Activated CD8-positive, alpha-beta memory T cell treated with anti-CD3 and anti-CD28 coated beads, Interleukin-2, amount 50 U/mL, for 4 hours (primary cell): Measurements from ENCODE around the gene ADAM19.
"Not testable (repeated sequence)": the region's sequence is repeated elsewhere in the genome, so short reads cannot be mapped to it uniquely, and the experiment has no call there.

ENCODE experiments used
- DNase-seq: peaks from one replicate; pipeline ENCODE4 v3.0.0-alpha.2; 2020

Gene ADAM19

DNA sequence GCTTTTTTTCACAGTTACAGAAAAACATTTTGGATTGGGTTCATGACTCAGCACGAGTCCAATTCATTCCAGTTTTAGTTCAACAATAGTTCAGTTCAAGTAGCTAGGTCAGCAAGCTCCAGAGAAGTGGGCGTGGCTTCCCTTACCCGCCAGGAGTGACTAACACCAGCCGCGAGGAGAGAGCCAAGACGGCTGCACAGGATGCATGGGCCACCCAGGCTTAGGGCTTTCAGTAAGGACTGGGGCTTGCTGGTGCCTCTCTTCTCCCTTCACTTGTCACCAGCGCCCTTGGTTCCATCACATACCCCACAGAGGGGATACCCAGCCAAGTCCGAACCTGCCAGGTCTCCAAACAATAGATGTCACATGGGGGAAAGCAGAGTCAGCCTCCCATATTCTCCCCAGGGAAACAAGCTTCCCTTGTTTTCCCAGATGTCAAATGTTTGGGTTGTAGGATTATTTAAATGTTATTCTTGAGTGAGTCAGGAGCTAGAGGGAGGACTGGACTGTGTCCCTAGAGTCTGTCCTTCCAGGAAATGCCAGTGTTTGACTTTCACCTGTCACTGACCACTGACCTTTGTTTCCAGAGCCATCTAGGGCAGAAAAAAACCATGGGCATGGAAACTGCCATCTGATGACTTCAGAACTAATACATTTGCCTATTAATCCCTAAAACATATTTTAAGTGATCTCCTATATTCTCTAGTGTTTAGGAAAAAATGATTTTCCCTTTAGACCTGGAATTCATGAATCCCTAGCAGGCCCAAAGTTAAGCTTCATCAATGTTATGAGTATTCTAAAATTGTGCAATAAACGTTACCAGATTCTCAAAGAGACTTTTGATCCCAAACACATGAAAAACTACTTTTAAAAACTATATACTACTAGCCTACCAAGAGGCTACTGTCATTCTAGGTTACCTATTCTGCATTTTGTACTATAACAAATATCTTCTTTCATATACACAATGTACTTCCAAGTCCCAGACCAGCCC is 63.6 kb downstream of the ADAM19 start:
- no peak for DNase-seq

DNA sequence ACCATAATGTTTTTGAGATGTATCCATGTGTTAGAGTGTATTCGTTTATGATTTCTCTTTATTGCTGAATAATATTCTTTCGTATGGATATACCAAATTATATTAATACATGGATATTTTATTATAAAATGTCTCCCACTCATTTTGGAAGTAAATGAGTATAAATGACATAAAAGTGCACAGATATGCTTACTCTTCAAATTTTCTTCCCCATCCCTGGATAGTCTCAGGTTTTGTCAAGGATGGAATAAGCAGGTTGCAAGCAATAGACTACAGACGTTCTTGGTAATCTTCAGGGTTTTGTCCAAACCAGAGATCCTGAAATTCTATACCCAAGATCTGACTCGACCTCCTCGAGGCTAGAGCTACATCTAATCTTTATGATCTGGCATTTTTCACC is 64.9 kb downstream of the ADAM19 start:
- DNase-seq: no peak

DNA sequence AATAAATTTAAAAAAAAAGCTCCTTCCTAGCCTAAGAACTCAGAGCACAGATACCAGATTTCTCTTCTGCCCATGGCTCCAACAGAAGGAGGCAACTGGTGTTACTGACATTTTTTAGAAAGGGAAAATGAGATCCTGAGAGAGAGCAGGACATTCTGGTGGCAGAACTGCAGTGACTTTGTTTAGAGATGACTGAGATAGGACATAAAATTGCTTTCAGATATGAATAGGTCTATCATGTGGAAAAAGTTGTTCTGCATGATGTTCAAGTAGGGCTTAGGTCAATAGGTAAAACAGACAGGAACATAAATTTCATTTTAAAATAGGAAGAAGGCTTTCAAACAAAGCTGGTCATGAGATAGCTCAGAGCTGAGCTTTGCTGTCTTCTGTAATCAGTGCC is 66.0 kb downstream of the ADAM19 start:
- no peak for DNase-seq

DNA sequence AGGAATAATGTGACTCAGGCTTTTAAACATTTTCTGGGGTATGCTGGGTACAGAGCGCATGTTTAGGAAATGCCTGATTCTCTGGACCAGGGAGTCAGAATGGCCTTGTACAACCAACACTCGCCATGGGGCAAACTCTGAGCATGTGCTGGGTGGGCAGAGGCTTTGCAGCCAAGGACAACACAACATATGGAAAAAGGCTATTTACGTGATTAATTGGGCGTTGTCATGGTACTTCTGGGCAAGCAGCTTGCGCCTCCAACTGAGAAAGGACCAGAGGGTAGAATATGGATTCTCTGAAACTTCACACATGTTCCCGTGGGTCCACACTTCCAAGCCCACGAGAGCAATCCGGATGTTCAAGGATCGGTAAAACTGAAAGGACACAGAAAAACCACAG is 66.5 kb downstream of the ADAM19 start:
- no peak for DNase-seq

DNA sequence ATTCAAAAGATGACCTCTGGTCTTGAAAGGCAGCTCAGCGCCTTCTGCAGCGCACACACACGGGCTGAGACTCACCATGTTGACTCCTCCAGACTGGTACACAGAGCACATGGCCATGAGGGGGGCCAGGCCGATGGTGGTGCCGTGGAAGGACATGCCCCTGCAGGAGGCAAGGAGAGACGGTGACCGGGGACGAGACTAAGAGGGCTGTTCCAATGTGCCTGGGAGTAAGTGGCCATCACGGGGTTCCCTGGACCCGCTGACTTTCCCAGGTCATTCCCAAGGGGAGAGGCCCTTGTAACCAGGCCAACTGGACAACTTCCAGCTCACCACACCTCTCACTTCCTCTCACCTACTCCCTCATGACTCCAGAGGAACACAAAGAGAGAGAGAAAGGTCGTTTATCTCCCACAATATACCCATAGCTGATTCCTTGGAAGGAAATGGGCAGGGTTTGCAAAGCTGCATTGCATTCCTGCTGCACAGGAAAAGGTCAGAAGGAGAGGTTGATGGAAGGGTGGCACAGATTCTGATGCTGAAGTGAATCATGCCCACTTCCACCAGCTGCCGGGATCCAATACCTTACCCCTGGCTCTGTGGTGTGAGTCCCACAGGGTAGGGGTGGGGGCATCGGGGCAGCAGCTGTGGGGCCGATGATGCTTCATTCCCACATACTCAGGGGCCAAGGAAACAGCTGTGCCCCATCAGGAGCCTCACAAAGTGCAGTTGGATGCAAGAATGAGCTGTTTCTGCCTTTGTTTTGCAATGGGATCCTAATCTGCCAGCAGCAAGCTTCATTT is 68.4 kb downstream of the ADAM19 start:
- DNase-seq: no peak

DNA sequence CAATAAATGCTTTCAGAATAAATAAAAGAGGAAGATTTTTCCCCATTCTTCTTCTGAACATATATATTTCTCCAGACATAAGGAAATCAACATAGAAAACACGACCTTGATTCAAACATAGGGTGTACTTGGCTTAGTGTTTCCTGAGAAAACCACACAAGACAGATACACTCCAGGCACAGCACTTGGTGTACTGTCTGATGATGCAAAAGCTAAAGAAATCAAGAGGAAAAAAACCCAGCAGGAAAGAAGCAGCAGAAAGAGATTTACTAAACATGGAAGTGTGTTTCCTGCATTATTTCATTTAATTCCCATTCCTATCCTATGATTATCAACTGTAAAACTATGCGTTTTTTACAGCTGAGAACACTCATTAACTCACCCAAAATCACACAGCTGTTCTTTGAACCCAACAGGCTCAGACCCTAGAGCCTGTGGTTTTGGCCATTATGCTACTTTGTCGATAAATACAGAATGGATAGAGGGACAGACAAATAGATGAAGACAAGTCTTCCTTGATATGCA is 69.4 kb downstream of the ADAM19 start:
- no peak for DNase-seq

DNA sequence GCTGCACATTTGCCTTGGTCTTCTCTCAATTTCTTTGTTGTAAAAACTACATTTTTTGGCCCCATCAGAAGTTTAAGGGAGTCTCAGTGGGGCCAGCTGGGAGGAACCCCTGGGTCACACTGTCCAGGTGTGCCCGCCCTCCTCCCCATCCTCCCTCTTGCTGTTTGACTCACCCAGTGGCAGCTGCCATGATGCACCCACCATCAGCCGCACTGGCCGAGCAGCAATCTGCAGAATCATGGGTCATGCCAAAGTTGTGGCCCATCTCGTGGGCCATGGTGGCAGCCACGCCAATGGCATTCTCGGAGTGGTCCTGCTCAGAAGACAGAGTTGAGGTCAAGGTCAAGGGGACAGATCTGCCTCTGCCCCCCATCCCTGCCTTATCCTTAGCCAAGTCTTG is 70.1 kb downstream of the ADAM19 start:
- DNase-seq: no peak

DNA sequence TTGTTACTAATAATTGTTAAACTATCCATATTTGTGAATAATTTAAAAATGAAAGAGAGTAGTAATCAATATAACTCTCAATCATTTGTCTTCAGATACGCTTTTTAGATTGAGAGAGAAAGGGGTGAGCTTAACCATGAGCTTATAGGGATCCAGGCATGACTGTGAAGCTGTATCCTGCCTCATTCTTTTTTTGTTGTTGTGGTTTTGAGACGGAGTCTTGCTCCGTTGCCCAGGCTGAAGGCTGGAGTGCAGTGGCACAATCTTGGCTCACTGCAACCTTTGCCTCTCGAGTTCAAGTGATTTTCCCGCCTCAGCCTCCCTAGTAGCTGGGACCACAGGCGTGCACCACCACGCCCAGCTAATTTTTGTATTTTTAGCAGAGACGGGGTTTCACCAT is 71.5 kb downstream of the ADAM19 start:
- DNase-seq: no peak

DNA sequence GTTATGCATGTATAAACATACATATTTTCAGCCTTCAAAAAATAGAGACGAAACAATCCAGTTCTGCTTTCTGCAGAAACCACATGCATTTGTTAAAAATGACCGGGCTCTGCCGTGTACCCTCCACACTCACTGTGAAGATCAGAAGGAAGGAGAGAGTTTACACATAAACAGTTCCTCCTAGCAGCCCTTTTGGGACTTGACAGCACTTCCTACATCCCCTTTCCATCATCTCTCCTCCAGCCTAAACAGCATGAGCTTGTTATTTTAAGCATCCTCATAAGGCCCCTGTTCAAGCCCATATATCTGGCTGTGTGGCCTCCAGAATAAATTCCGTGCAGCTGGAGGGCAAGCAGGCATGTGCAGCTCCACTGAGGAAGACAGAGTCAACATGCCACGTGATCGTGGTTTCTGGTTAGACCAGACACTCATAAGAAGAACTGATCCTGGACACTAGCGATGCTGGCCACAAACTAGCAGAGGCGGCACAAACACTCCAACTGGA is 73.4 kb downstream of the ADAM19 start:
- DNase-seq: no peak

DNA sequence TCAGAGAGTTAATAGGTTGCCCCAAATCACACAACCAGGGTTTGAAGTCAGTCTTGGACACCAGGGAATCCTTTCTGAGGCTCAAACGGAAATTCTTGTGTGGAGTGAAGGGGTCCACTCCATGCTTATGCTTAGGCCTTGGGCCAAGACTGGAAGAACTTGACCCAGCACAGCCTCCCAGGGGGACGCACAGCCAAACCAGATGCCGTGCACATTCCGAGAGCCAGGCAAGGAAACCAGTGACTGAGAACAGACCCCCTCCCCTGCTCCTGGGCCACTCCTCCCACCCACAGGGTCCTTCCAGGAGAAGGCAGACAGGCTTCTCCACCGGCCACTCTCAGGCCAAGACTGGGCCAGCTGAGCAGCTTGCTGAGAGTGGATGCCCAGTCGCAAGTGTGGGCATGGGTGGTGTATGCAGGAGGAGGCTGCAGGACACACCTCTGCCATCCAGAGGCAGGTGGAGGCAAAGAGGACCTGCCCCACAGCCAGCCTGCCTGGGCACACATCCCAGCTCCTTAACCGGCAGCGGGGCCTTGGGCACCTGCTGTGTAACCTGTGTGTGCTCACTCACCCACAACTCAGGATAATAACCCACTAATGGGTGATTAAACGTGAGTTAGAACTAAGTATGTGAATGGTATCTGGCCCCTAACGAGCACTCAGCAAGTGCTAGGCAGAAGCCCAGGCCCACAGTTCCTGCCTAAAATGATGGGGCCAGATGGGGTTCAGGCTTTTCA is 77.5 kb downstream of the ADAM19 start:
- no peak for DNase-seq

DNA sequence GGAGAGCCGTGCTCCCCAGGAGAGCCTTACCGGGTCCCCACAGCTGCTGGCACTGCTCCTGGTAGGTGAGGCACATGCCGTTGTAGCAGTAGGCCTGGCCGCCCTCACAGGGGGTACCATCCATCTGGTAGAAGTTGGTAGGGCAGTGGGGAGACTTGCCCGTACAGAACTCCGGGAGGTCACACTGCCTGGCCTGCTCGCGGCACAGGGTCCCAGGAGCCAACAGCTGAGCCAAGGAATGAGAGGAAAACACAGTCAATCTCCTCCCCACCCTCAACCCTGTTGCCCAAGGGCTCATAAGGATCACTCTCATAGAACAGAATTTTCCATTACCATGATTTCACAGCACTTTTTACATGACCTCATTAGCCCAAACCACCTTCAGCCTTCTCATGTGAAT is 78.7 kb downstream of the ADAM19 start:
- no peak for DNase-seq

DNA sequence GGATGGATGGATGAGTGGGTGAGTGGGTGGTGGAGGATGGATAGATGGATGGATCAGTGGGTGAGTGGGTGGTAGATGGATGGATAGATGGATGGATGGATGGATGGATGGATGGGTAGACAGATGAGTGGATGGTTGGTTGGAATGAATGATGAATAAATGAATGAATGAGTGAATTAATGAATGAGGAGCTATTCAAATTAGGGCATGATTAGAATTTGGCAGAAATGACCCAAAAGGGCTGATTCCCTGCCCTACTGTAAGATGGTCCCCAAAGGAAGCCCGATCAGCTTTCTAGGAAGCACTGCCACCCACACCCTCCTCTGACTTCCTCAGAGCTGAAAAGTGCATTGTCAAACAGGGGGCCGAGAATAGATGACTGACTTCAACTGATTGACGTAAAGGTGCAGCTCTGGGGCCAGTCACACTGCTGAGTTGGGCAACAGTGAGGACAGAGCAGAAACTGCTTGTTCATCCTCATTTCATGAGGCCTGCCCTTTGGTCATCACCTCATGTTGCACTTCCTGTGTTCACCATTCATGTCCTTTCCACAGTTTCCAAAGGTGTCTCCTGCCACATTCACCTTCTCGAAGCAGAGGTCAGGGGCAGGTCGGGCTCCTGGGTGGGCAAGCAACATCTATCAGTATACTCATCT is 81.3 kb downstream of the ADAM19 start:
- DNase-seq: no peak

DNA sequence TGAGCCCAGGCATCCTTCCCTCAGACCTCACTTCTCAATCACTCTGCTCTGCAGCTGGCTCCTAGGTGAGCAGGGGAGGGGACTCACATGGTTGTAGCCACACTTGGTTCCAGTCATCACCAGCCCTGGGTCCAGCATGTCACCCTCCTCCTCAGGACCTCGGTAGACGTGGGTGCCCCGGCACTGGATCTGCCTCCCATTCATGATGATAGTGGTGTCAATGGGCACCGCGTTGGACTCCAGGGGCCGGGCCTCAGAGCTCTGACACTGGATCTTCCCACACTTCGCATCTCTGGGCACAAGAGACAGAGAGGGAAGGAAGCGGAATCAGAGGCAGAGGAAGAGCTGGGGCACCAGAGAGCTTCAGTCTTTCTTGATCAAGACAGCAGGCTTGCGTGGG is 82.7 kb downstream of the ADAM19 start:
- DNase-seq: no peak

DNA sequence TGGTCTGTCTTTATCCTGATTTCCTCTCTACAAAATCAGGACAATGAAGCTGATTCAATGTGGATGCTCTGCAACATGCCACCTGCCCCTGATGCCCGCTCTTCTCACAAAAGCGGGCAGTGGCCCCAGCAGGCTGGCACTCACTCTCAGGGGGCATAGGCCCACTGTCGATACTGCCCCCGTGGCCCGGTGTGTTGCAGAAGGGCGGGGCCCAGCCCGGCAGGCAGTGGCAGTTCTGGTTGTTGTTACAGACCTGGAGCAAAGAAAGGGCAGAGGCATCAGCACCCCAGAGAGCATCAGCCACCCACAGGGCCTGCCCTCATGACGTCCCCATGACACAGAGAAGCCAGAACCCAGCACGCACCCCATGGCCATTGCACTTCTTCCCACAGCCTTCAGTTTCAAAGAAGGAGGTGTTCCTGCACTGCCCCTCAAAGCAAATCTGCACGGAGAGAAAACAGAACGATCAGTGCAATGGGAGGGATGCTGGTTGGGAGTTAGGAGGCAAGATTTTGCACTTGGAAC is 84.0 kb downstream of the ADAM19 start:
- no peak for DNase-seq

DNA sequence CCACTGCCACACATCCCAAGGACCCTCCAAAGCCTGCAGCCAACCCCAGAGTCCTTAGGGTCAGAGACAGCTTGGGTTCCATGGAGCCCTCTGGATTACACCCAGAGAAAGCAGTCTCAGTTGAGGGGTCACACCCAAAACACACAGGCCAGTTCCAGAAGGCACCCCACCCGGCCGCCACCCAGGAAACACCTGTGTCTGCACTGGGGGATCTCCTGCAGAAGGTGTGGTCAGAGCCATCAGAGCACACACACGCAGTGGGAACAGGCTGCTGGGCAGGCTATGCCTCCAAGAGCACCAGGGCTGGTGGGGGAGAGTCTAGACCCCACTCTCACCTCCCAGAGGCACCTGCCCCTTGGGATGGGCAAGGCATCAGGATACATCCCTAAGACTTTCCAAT is 88.2 kb downstream of the ADAM19 start:
- DNase-seq: no peak

DNA sequence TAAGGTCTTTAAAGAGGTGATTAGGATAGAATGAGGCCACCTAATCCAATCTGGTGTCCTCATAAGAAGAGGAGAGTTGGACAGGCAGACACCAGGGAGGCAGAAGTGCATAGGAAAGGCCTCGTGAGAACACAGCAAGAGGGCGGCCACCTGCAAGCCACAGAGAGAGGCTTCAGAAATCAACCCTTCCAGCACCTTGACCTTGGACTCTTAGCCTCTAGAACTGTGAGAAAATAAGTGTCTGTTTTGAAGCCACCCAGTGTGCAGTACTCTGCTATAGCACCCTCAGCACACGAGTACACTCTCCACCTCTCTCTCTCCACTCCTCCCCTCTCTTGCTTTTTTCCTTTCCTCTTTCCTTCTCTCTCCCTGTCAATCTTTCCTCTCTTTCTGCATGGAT is 88.7 kb downstream of the ADAM19 start:
- no peak for DNase-seq

DNA sequence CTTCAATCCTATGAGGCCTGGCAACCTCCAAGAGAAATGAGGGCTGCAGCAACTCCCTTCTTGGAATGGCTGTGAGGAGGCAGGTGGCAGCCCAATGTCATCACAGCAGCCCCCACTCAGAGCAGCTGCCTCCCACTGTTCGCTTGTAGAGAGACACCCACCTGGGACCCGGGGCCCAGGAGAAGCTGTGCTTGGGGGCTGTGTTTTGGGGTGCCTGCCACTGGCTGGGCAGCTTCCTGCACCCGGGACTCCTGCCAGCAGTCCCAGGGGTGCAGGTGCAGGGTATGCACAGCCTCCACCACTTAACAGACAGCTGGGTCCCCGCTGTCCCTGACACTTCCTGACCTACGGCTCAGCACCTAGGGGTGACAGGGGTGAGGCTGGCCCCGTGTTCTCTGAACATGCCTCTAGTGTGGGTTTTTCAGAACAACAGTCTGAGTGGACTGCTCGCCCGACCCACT is 89.3 kb downstream of the ADAM19 start:
- DNase-seq: no peak

DNA sequence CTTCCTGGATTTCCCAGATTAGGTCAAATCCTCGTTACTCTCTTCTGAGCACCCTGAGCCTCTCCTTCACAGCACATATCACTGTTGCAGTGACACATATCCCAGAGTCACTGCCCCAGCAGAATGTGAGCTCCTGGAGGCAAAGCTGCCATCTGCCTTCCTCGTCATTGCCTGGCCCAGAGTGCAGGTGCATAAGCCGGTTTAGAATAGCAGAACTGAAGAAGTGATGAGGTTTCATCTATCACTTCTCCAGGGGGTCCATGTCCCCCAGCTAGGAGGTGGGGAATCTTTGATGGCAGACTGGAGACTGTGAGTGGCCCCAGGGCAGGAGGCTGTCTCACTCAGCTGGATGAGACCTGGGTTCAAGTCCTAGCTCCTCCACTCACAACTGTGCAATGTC is 89.8 kb downstream of the ADAM19 start:
- no peak for DNase-seq

DNA sequence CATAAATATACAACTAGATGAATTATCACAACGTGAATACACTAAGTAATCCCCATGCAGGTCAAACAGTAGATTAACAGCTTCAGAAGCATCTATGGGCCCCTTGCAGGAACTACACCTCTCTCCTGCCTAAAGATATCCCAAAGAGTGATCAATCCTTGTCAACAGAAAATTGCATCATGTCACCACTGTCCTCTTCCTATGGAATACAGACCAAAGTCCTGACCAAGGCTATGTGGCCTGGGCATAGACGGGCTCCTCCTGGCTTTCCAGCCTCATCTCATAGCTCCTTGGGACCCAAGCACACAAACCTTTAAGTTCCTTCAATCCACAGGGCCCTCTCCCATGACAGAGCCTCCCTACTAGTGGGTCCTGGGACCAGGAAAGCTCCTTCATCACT is 90.2 kb downstream of the ADAM19 start:
- DNase-seq: no peak

DNA sequence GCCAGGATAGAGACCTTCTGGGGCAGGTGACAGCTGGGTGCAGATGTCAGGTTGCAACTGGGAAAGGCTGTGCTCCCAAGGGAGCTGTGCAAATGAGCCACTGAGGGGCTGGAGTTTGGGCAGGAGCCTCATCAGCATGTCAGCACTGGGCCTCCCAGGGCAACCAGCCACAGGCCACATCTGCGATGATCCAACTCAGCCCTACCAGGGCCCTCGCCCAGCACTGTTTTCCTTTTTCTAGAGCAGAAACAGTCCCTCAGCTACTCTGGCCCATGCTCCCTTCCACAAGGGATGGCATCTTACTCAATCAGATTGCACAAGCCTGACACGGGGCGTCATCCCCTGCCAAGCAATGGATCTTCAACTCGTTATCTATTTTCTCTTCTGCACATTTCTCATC is 90.8 kb downstream of the ADAM19 start:
- no peak for DNase-seq

DNA sequence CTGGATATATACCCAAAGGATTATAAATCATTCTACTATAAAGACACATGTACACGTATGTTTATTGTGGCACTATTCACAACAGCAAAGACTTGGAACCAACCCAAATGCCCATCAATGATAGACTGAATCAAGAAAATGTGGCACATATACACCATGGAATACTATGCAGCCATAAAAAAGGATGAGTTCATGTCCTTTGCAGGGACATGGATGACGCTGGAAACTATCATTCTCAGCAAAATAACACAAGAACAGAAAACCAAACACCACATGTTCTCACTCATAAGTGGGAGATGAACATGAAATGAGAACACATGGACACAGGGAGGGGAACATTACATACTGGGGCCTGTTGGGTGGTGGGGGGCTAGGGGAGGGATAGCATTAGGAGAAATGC is 92.9 kb downstream of the ADAM19 start:
- not testable (repeated sequence) for DNase-seq

DNA sequence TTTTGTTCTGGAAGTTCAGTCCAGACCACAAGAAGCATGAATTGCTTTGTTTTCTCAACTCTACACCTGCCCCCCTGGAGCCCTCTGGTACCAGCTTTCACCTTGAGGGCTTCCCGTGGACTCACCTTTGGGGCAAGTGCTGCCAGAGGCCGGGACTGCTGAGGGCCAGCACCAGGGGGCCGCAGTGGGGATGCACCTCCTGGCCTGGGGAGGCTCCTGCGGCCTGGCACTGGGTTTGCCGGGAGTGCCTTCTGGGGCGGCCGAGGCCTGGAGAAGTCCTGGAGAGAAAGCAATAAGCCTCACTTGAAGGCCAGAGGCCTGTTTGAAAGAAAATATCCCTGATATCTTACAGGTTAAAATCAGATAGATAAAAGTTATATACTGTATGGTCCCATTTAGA is 93.9 kb downstream of the ADAM19 start:
- DNase-seq: no peak
